GM12878 (cell line): ENCODE results near the gene BBX. TPM values are rescaled to one million over a fixed set of nuclear protein-coding genes. Genes with fewer than 3 reads are reported as not detected.

ENCODE experiments used
- ATAC-seq: fragments of 200-7000 bp; cut with Tn5 transposase; 3 replicates; pipeline ENCODE4 v1.9.1; 2020; ENCODE audit warnings: mild to moderate bottlenecking, moderate library complexity
- BruUV-seq: library from RNA; stranded (reverse); fragments of 400-500 nt; replicated peaks from 2 replicates; lab custom pipeline; 2021; lab: Mats Ljungman, UMichigan
- CTCF ChIA-PET: fragments of 300-600 bp; sonication (Branson Sonifier 250); formaldehyde crosslinking; extraction: SDS; loops from one replicate; lab custom pipeline; 2021; ENCODE audit warnings: inconsistent platforms; lab: Yijun Ruan, JAX
- POLR2A ChIA-PET: fragments of 350-600 bp; formaldehyde crosslinking; extraction: SDS; loops from one replicate; lab custom pipeline; 2021; ENCODE audit warnings: inconsistent platforms; lab: Charles Lee
- RAD21 ChIA-PET: fragments of 300-600 bp; sonication (Branson Sonifier 250); formaldehyde crosslinking; loops from one replicate; lab custom pipeline; 2023; ENCODE audit warnings: antibody characterized with exemption; ENCODE audit not compliant: unreplicated experiment; lab: Charles Lee
- SMC1A ChIA-PET: fragments of 300-600 bp; sonication (Branson Sonifier 250); formaldehyde crosslinking; loops from one replicate; lab custom pipeline; 2023; ENCODE audit not compliant: unreplicated experiment, uncharacterized antibody; lab: Charles Lee
- DNase-seq: peaks from one replicate; pipeline ENCODE4 v3.0.0-alpha.2; 2011; ENCODE audit warnings: low read depth, low spot score
- FAIRE-seq: peaks from 3 replicates; lab custom pipeline; 2011; peaks lifted over from hg19 to GRCh38; lab: Jason Lieb, UNC
- H2AFZ ChIP-seq: 2 replicates; pipeline ENCODE4 v1.6.0; 2011; ENCODE audit warnings: low read depth, low read length, control low read depth; ENCODE audit not compliant: control insufficient read depth
- H3K27ac ChIP-seq: 2 replicates; pipeline ENCODE4 v1.5.1; 2011; ENCODE audit warnings: control low read depth; ENCODE audit not compliant: control insufficient read depth, insufficient read depth
- H3K27me3 ChIP-seq, 2 experiments: replicated peaks in 1 of 2; 2 replicates each; pipeline versions ENCODE4 v1.6.0 to v1.6.1; 2011; ENCODE audit warnings: low read length in 1 of 2; ENCODE audit not compliant: control insufficient read depth in 2 of 2, insufficient read depth in 2 of 2
- H3K36me3 ChIP-seq, 2 experiments: 2 replicates each; pipeline ENCODE4 v1.5.1; 2011; ENCODE audit warnings: low read length in 1 of 2; ENCODE audit not compliant: control insufficient read depth in 2 of 2, insufficient read depth in 2 of 2
- H3K4me1 ChIP-seq: 2 replicates; pipeline ENCODE4 v1.6.1; 2011; ENCODE audit warnings: mild to moderate bottlenecking, low read length, moderate library complexity, mixed read lengths; ENCODE audit not compliant: control insufficient read depth, insufficient read depth
- H3K4me2 ChIP-seq: 2 replicates; pipeline ENCODE4 v1.6.0; 2011; ENCODE audit warnings: control low read depth; ENCODE audit not compliant: control insufficient read depth, insufficient read depth
- H3K4me3 ChIP-seq: fragments of 200-600 bp; sonication (generic); 2 replicates; pipeline ENCODE4 v1.5.1; 2016
- H3K79me2 ChIP-seq: 2 replicates; pipeline ENCODE4 v1.6.0; 2011; ENCODE audit warnings: low read length; ENCODE audit not compliant: control insufficient read depth, insufficient read depth
- H3K9ac ChIP-seq: 2 replicates; pipeline ENCODE4 v1.8.0; 2011; ENCODE audit warnings: low read length, control low read depth, mixed read lengths; ENCODE audit not compliant: control insufficient read depth, insufficient read depth
- H3K9me3 ChIP-seq: replicated peaks from 3 replicates; pipeline ENCODE4 v1.5.1; 2011; ENCODE audit warnings: mild to moderate bottlenecking, low read length; ENCODE audit not compliant: control insufficient read depth, insufficient read depth
- H4K20me1 ChIP-seq: 2 replicates; pipeline ENCODE4 v1.6.0; 2011; ENCODE audit not compliant: control insufficient read depth, insufficient read depth
- CEBPZ ChIP-seq: fragments of 150-350 bp; IDR thresholded peaks from 2 replicates; pipeline ENCODE4 v1.6.1; 2016; ENCODE audit warnings: low read depth, low read length
- MEF2B ChIP-seq: fragments of 450-650 bp; IDR thresholded peaks from 2 replicates; pipeline ENCODE4 v1.6.1; 2018; ENCODE audit warnings: mild to moderate bottlenecking, moderate library complexity; ENCODE audit not compliant: partially characterized antibody, poor library complexity, severe bottlenecking
- MLLT1 ChIP-seq: fragments of 450-650 bp; IDR thresholded peaks from 2 replicates; pipeline ENCODE4 v1.6.1; 2016; ENCODE audit warnings: mild to moderate bottlenecking
- MYC ChIP-seq: IDR thresholded peaks from 2 replicates; pipeline ENCODE4 v1.6.1; 2011; ENCODE audit warnings: mild to moderate bottlenecking, low read length, moderate library complexity, inconsistent platforms; ENCODE audit not compliant: insufficient read depth, insufficient replicate concordance, insufficient read length, severe bottlenecking
- NFYA ChIP-seq: IDR thresholded peaks from 2 replicates; pipeline ENCODE4 v1.6.1; 2011; ENCODE audit warnings: low read depth, mild to moderate bottlenecking, low read length, improper control_type of control experiment, borderline replicate concordance
- NR2F1 ChIP-seq: fragments of 450-650 bp; conservative IDR thresholded peaks from 2 replicates; pipeline ENCODE4 v1.6.1; 2017; ENCODE audit warnings: mild to moderate bottlenecking
- PML ChIP-seq: IDR thresholded peaks from 2 replicates; pipeline ENCODE4 v1.6.1; 2012; ENCODE audit warnings: low read length, inconsistent platforms
- RAD51 ChIP-seq: fragments of 450-650 bp; IDR thresholded peaks from 2 replicates; pipeline ENCODE4 v1.6.1; 2016; ENCODE audit warnings: moderate library complexity, mild to moderate bottlenecking, inconsistent platforms
- SMC3 ChIP-seq: IDR thresholded peaks from 2 replicates; pipeline ENCODE4 v1.6.1; 2011; ENCODE audit warnings: low read length, improper control_type of control experiment, borderline replicate concordance
- SPI1 ChIP-seq: IDR thresholded peaks from 2 replicates; pipeline ENCODE4 v1.6.1; 2011; ENCODE audit warnings: low read depth, mild to moderate bottlenecking, low read length, moderate library complexity, borderline replicate concordance; ENCODE audit not compliant: insufficient read depth
- WGBS: methylation state at CpG from one replicate; pipeline ENCODE4 v1.1.6; 2016; ENCODE audit warnings: low lambda C conversion rate; ENCODE audit not compliant: insufficient replicate concordance, insufficient coverage; ENCODE audit errors: missing lambda C conversion rate; 5-methylcytosine and 5-hydroxymethylcytosine counted together
- in situ Hi-C: fragments of 300-500 bp; cut with MboI; formaldehyde crosslinking; loops from 9 replicates; pipeline ENCODE4 v1.14.3; 2018; ENCODE audit warnings: mixed read lengths
- intact Hi-C: fragments of 100-400 bp; cut with micrococcal nuclease; formaldehyde crosslinking; loops from one replicate; pipeline ENCODE4 v1.14.2; 2022; ENCODE audit not compliant: unreplicated experiment
- polyA plus RNA-seq, 11 experiments: library from polyadenylated mRNA; depleted of rRNA in 4 of 11; unstranded in 6 of 11; stranded (reverse) in 5 of 11; fragments of >200 nt; fragmentation: Nextera tagmentation in 4 of 11; fragmentation: Illumina TruSeq in 1 of 11; extraction: Ambion mirVana in 4 of 11; extraction: Trizol in 1 of 11; gene quantifications; 1 replicate in 1 of 11; 2 replicates in 10 of 11; pipeline versions ENCODE4 v1.2.1 to v1.2.3, GENCODE V29; 2011 to 2016; ENCODE audit warnings: inconsistent platforms in 2 of 11, missing spikeins in 2 of 11, low read depth in 1 of 11
- total RNA-seq, 4 experiments: library from RNA; depleted of rRNA in 3 of 4; stranded (reverse); fragments of >200 nt in 3 of 4; fragmentation: Illumina TruSeq in 1 of 4; extraction: Trizol in 1 of 4; gene quantifications; 2 replicates each; pipeline versions ENCODE4 v1.2.1 to v1.2.3, GENCODE V29; 2013 to 2021
- TF ChIP-seq, protein P1 (sequence below): IDR thresholded peaks from 2 replicates; pipeline ENCODE4 v1.6.1; 2011; ENCODE audit warnings: low read depth, mild to moderate bottlenecking, low read length, moderate library complexity, borderline replicate concordance; ENCODE audit errors: extremely low read depth
- TF ChIP-seq, protein P2 (sequence below): fragments of 450-650 bp; IDR thresholded peaks from 2 replicates; pipeline ENCODE4 v1.6.1; 2017; ENCODE audit warnings: borderline replicate concordance

Gene BBX
- total and polyA plus RNA-seq, 10 of the 15 experiments (the other 5 are each of a cell fraction or from before 2014, with no cell fraction given), result 13.3 to 38.5 (median 32.0) TPM

DNA sequence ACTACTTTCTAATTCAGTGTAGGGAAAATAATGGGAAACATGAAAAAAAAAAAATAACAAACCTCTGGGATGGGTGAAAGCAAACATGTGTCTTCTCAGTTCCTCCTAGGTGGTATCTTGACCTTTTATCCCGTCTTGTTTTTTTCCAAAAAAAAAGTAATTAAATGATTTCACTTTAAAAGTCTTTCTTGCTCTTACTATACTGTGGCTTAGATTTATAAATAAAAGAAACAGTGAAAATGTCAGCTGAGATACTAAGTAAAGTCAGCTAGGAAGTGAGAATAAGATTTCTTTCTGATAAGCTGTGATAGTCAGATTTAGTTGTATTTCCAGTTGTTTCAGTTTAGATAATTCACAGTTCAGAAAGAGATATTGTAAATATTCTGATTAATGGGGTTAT lies 37.4 kb downstream of the BBX start (continued):
- no peak for TF ChIP-seq CEBPZ
- TF ChIP-seq, protein P1, sequence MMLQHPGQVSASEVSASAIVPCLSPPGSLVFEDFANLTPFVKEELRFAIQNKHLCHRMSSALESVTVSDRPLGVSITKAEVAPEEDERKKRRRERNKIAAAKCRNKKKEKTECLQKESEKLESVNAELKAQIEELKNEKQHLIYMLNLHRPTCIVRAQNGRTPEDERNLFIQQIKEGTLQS, result no peak
- no peak for TF ChIP-seq NR2F1
- TF ChIP-seq PML, result no peak
- TF ChIP-seq, all 136 proteins: peak for 0

GRCh38 chr3:107561980-107562379 lies 39.2 kb downstream of the BBX start:
- POLR2A ChIA-PET, result no interaction called here
- Histone ChIP-seq H3K27me3 (no peaks in the 10 kb centered on the region), H3K4me3 (no peak overlapping the region), H3K4me2 (no peak overlapping the region), H3K79me2 (no peaks in the 10 kb centered on the region; the same call in 1 of the 2 replicates), H3K9ac (no peak overlapping the region), H3K9me3 (no peaks in the 10 kb centered on the region), H3K27ac (no peak overlapping the region), H4K20me1 (no peaks in the 10 kb centered on the region), H2AFZ (no peak overlapping the region), H3K36me3 (no peaks in the 10 kb centered on the region), H3K4me1 (no peaks in the 10 kb centered on the region)
- intact Hi-C loops, result no loop called here
- CTCF ChIA-PET, result no interaction called here
- FAIRE-seq (no peak), DNase-seq (no peak), ATAC-seq (no peak)
- SMC1A ChIA-PET, result no interaction called here
- in situ Hi-C loops, result no loop called here
- BruUV-seq, result no TSS peak
- RAD21 ChIA-PET, result no interaction called here
- 96% methylated on average over 6 of the region's 6 CpGs for WGBS
- TF ChIP-seq MYC (no peak), RAD51 (no peak), MEF2B (no peak), SMC3 (no peak), SPI1 (no peak), NFYA (no peak), MLLT1 (no peak)
- TF ChIP-seq, protein P2, sequence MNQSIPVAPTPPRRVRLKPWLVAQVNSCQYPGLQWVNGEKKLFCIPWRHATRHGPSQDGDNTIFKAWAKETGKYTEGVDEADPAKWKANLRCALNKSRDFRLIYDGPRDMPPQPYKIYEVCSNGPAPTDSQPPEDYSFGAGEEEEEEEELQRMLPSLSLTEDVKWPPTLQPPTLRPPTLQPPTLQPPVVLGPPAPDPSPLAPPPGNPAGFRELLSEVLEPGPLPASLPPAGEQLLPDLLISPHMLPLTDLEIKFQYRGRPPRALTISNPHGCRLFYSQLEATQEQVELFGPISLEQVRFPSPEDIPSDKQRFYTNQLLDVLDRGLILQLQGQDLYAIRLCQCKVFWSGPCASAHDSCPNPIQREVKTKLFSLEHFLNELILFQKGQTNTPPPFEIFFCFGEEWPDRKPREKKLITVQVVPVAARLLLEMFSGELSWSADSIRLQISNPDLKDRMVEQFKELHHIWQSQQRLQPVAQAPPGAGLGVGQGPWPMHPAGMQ, result no peak
- TF ChIP-seq, protein P1, result no peak
